NT2/D1 (cell line): ENCODE measurements around the gene CAPZB.

ENCODE experiments used
- DNase-seq: peaks from one replicate; pipeline ENCODE4 v3.0.0-alpha.2; 2011; ENCODE audit warnings: low read depth, low spot score
- H3K27me3 ChIP-seq: 2 replicates; pipeline ENCODE4 v1.6.0; 2011; ENCODE audit warnings: mild to moderate bottlenecking; ENCODE audit not compliant: insufficient read length, insufficient read depth
- H3K36me3 ChIP-seq: 2 replicates; pipeline ENCODE4 v1.6.1; 2011; ENCODE audit warnings: mild to moderate bottlenecking, low read length, mixed read lengths; ENCODE audit not compliant: insufficient read depth, insufficient read length
- H3K4me1 ChIP-seq: 2 replicates; pipeline ENCODE4 v1.5.1; 2011; ENCODE audit not compliant: insufficient read depth, insufficient read length
- H3K4me3 ChIP-seq: 2 replicates; pipeline ENCODE4 v1.5.1; 2011; ENCODE audit warnings: low read depth; ENCODE audit not compliant: insufficient read length
- H3K9ac ChIP-seq: 2 replicates; pipeline ENCODE4 v1.6.0; 2011; ENCODE audit warnings: low read depth; ENCODE audit not compliant: insufficient read length
- H3K9me3 ChIP-seq: 2 replicates; pipeline ENCODE4 v1.5.1; 2011; ENCODE audit warnings: mild to moderate bottlenecking, low read length; ENCODE audit not compliant: insufficient read depth
- SUZ12 ChIP-seq: IDR thresholded peaks from 2 replicates; pipeline ENCODE4 v1.6.1; 2011; ENCODE audit not compliant: insufficient read length, insufficient read depth; ENCODE audit errors: extremely low read depth
- YY1 ChIP-seq: IDR thresholded peaks from 2 replicates; pipeline ENCODE4 v1.6.1; 2011; ENCODE audit not compliant: insufficient read length, insufficient read depth
- ZNF274 ChIP-seq: IDR thresholded peaks from 2 replicates; pipeline ENCODE4 v1.6.1; 2011; ENCODE audit warnings: mild to moderate bottlenecking, low read depth, low read length

CAPZB gene

GRCh38 chr1:19438516-19439195 is 46.7 kb downstream of the CAPZB start:
- no peak for TF ChIP-seq SUZ12
- Histone ChIP-seq H3K9ac (no peak overlapping the region), H3K4me1 (peaks cover 4% of the 10 kb centered on the region), H3K9me3 (no peaks in the 10 kb centered on the region), H3K36me3 (peaks cover 36% of the 10 kb centered on the region), H3K27me3 (no peaks in the 10 kb centered on the region), H3K4me3 (no peak overlapping the region)
- no peak for DNase-seq

- TF ChIP-seq SUZ12 (no peak), ZNF274 (no peak), YY1 (no peak)
- no peak for DNase-seq
- Histone ChIP-seq H3K9me3 (no peaks in the 10 kb centered on the region), H3K9ac (no peak overlapping the region), H3K36me3 (peaks cover 38% of the 10 kb centered on the region), H3K4me3 (no peak overlapping the region), H3K27me3 (no peaks in the 10 kb centered on the region), H3K4me1 (peaks cover 4% of the 10 kb centered on the region)
Measured at GRCh38 chr1:19437891-19438294, 47.4 kb downstream of the CAPZB start.

GRCh38 chr1:19436716-19437476 is 48.4 kb downstream of the CAPZB start:
- Histone ChIP-seq H3K36me3 (peaks cover 41% of the 10 kb centered on the region), H3K9ac (no peak overlapping the region), H3K4me3 (no peak overlapping the region), H3K4me1 (peaks cover 4% of the 10 kb centered on the region), H3K27me3 (no peaks in the 10 kb centered on the region), H3K9me3 (no peaks in the 10 kb centered on the region)
- DNase-seq: no peak
- no peak for TF ChIP-seq YY1

- no peaks in the 10 kb centered on the region for H3K4me1 ChIP-seq
- H3K9me3 ChIP-seq: no peaks in the 10 kb centered on the region
- H3K4me3 ChIP-seq: no peak overlapping the region
- H3K9ac ChIP-seq: no peak overlapping the region
- H3K36me3 ChIP-seq: peaks cover 41% of the 10 kb centered on the region
- DNase-seq: no peak
- no peak for TF ChIP-seq SUZ12
- no peak for TF ChIP-seq YY1
- no peak for TF ChIP-seq ZNF274
- H3K27me3 ChIP-seq: no peaks in the 10 kb centered on the region
Measured at GRCh38 chr1:19435851-19436455, 49.4 kb downstream of the CAPZB start.

GRCh38 chr1:19435181-19435580 is 50.2 kb downstream of the CAPZB start:
- peaks cover 43% of the 10 kb centered on the region for H3K36me3 ChIP-seq
- no peak overlapping the region for H3K4me3 ChIP-seq
- no peak for DNase-seq
- TF ChIP-seq YY1 (no peak), SUZ12 (no peak), ZNF274 (no peak)
- no peaks in the 10 kb centered on the region for H3K9me3 ChIP-seq
- no peaks in the 10 kb centered on the region for H3K4me1 ChIP-seq
- no peaks in the 10 kb centered on the region for H3K27me3 ChIP-seq
- H3K9ac ChIP-seq: no peak overlapping the region

GRCh38 chr1:19433719-19433998 is 51.7 kb downstream of the CAPZB start:
- H3K9me3 ChIP-seq: no peaks in the 10 kb centered on the region
- H3K4me3 ChIP-seq: no peak overlapping the region
- no peak overlapping the region for H3K9ac ChIP-seq
- H3K27me3 ChIP-seq: no peaks in the 10 kb centered on the region
- TF ChIP-seq ZNF274 (no peak), YY1 (no peak), SUZ12 (no peak)
- H3K4me1 ChIP-seq: no peaks in the 10 kb centered on the region
- peaks cover 34% of the 10 kb centered on the region for H3K36me3 ChIP-seq
- DNase-seq: no peak

- TF ChIP-seq YY1 (no peak), ZNF274 (no peak), SUZ12 (no peak)
- no peak for DNase-seq
- Histone ChIP-seq H3K36me3 (peaks cover 28% of the 10 kb centered on the region), H3K4me3 (no peak overlapping the region), H3K27me3 (no peaks in the 10 kb centered on the region), H3K4me1 (no peaks in the 10 kb centered on the region), H3K9ac (no peak overlapping the region), H3K9me3 (no peaks in the 10 kb centered on the region)
Measured at GRCh38 chr1:19432943-19433718, 52.2 kb downstream of the CAPZB start.
